Neural cell (in vitro differentiated cells): ENCODE results near the gene C11orf71. TPM values are rescaled to one million over a fixed set of nuclear protein-coding genes. Genes with fewer than 3 reads are reported as not detected.

Experiments used
- H2AFZ ChIP-seq: fragments of 200-600, 300-800 bp; sonication (generic), shearing (Covaris generic); 2 replicates; pipeline ENCODE4 v1.6.0; 2014; ENCODE audit warnings: low read depth, mild to moderate bottlenecking, antibody characterized with exemption, low read length, moderate library complexity
- H3F3A ChIP-seq: fragments of 200-600 bp; shearing (Covaris generic); 2 replicates; pipeline ENCODE4 v1.6.1; 2016; ENCODE audit warnings: mild to moderate bottlenecking, moderate library complexity, mixed read lengths, antibody characterized with exemption, low read length; ENCODE audit not compliant: insufficient read depth, poor library complexity, severe bottlenecking
- H3K27ac ChIP-seq: fragments of 200-600, 300-800 bp; sonication (generic), shearing (Covaris generic); 2 replicates; pipeline ENCODE4 v1.5.1; 2014; ENCODE audit warnings: mild to moderate bottlenecking, low read length, moderate library complexity
- H3K27me3 ChIP-seq: fragments of 300-800, 200-600 bp; sonication (generic), shearing (Covaris generic); 2 replicates; pipeline ENCODE4 v1.6.0; 2014; ENCODE audit warnings: mild to moderate bottlenecking, low read depth, low read length, moderate library complexity; ENCODE audit not compliant: insufficient read depth
- H3K36me3 ChIP-seq: fragments of 300-800, 200-600 bp; sonication (generic), shearing (Covaris generic); 2 replicates; pipeline ENCODE4 v1.5.1; 2014; ENCODE audit warnings: mild to moderate bottlenecking, antibody characterized with exemption, low read length, moderate library complexity; ENCODE audit not compliant: insufficient read depth
- H3K4me2 ChIP-seq: fragments of 300-800, 200-600 bp; sonication (generic), shearing (Covaris generic); 2 replicates; pipeline ENCODE4 v1.6.0; 2014; ENCODE audit warnings: mild to moderate bottlenecking, low read length
- H3K4me3 ChIP-seq: fragments of 300-800, 200-600 bp; sonication (generic), shearing (Covaris generic); 2 replicates; pipeline ENCODE4 v1.5.1; 2014; ENCODE audit warnings: mild to moderate bottlenecking, low read length, moderate library complexity
- H3K79me2 ChIP-seq: fragments of 200-600 bp; shearing (Covaris generic); replicated peaks from 2 replicates; pipeline ENCODE4 v1.6.0; 2014; ENCODE audit warnings: mild to moderate bottlenecking, low read length, moderate library complexity; ENCODE audit not compliant: insufficient read depth
- H3K9ac ChIP-seq: fragments of 300-800, 200-600 bp; sonication (generic), shearing (Covaris generic); 2 replicates; pipeline ENCODE4 v1.6.1; 2016; ENCODE audit warnings: mild to moderate bottlenecking, low read length, mixed read lengths
- H3K9me2 ChIP-seq: fragments of 200-600 bp; shearing (Covaris generic); 2 replicates; pipeline ENCODE4 v1.6.1; 2016; ENCODE audit warnings: mild to moderate bottlenecking, low read length, mixed read lengths; ENCODE audit not compliant: insufficient read depth
- H3K9me3 ChIP-seq: fragments of 200-600, 300-800 bp; sonication (generic), shearing (Covaris generic); 2 replicates; pipeline ENCODE4 v1.6.1; 2016; ENCODE audit warnings: mild to moderate bottlenecking, mixed run types, low read length, moderate library complexity, mixed read lengths
- H4K20me1 ChIP-seq: fragments of 200-600 bp; shearing (Covaris generic); 2 replicates; pipeline ENCODE4 v1.6.1; 2016; ENCODE audit warnings: mild to moderate bottlenecking, mixed run types; ENCODE audit not compliant: insufficient read depth
- EP300 ChIP-seq: fragments of 450-650 bp; conservative IDR thresholded peaks from 2 replicates; pipeline ENCODE4 v1.6.1; 2014; ENCODE audit warnings: antibody characterized with exemption, mild to moderate bottlenecking, moderate library complexity; ENCODE audit not compliant: poor library complexity, severe bottlenecking
- EZH2 ChIP-seq: fragments of 200-600, 300-800 bp; shearing (Covaris generic), sonication (generic); IDR thresholded peaks from 2 replicates; pipeline ENCODE4 v1.6.1; 2014; ENCODE audit warnings: antibody characterized with exemption, low read length, borderline replicate concordance, mild to moderate bottlenecking; ENCODE audit not compliant: insufficient read depth, poor library complexity, severe bottlenecking
- MXI1 ChIP-seq: fragments of 450-650 bp; conservative IDR thresholded peaks from 2 replicates; pipeline ENCODE4 v1.6.1; 2014; ENCODE audit warnings: antibody characterized with exemption, mild to moderate bottlenecking; ENCODE audit not compliant: poor library complexity, severe bottlenecking
- POLR2AphosphoS5 ChIP-seq: IDR thresholded peaks from 2 replicates; pipeline ENCODE4 v1.6.1; 2012
- RAD21 ChIP-seq: fragments of 450-650 bp; conservative IDR thresholded peaks from 2 replicates; pipeline ENCODE4 v1.6.1; 2014; ENCODE audit warnings: antibody characterized with exemption, mild to moderate bottlenecking, moderate library complexity
- SMC3 ChIP-seq: fragments of 450-650 bp; conservative IDR thresholded peaks from 2 replicates; pipeline ENCODE4 v1.6.1; 2014; ENCODE audit warnings: antibody characterized with exemption, mild to moderate bottlenecking, moderate library complexity; ENCODE audit not compliant: poor library complexity
- TAF1 ChIP-seq: IDR thresholded peaks from 2 replicates; pipeline ENCODE4 v1.6.1; 2012; ENCODE audit warnings: low read depth
- polyA plus RNA-seq: library from polyadenylated mRNA; depleted of rRNA; stranded (reverse); fragments of >200 nt; gene quantifications from 2 replicates; pipeline ENCODE4 v1.2.3, GENCODE V29; 2014
- TF ChIP-seq, protein P1 (sequence below): IDR thresholded peaks from 2 replicates; pipeline ENCODE4 v1.6.1; 2012; ENCODE audit warnings: borderline replicate concordance
- TF ChIP-seq, protein P2 (sequence below): fragments of 450-650 bp; IDR thresholded peaks from 2 replicates; pipeline ENCODE4 v1.5.1; 2014; ENCODE audit warnings: antibody characterized with exemption, mild to moderate bottlenecking, moderate library complexity; ENCODE audit not compliant: poor library complexity, severe bottlenecking

The C11orf71 gene
- polyA plus RNA-seq, 1 donor from 2014 or later, result 29.9 TPM

DNA sequence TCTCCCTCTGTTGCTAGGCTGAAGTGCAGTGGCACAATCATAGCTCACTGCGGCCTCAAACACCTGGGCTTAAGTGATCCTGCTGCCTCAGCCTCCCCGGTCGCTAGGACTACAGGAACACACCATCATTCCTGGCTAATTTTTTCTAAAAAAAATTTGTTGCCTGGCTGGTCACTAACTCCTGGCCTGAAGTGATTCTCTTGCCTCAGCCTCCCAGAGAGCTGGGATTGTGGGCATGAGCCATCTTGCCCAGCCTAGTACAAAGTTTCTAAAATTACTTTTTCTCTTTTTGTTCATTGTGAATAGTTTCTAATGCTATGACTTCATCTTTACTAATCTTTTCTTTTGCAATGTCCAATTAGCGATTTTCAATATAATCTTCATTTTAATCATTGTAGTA is 12.6 kb upstream of the C11orf71 start:
- Histone ChIP-seq H3K79me2 (no peaks in the 10 kb centered on the region), H2AFZ (no peak overlapping the region), H4K20me1 (no peaks in the 10 kb centered on the region), H3K9ac (no peak overlapping the region), H3K9me2 (no peaks in the 10 kb centered on the region), H3K36me3 (peaks cover 4% of the 10 kb centered on the region), H3K9me3 (no peaks in the 10 kb centered on the region), H3K27me3 (no peaks in the 10 kb centered on the region), H3K4me3 (no peak overlapping the region), H3K27ac (no peak overlapping the region), H3K4me2 (no peak overlapping the region), H3F3A (no peaks in the 10 kb centered on the region)
- no peak for TF ChIP-seq POLR2AphosphoS5

DNA sequence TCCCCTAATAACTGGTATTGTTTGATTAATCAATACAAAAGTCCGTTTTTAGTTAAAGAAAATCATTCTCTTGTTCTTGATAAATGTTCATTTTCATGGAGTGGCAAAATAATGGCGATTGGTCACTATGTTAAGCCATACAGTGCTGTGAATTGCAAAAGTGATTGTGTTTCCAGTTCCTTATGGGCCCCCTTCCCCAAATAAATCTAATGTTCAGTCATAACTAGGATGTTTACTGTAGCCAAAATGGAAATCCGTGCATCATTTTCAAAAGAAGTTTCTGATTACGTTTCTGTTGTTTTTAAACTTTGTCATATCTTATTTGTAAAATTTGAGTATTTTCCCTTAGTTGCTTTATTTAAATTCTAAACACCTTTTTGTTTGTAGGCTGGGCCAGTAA is 1.0 kb upstream of the C11orf71 start:
- Histone ChIP-seq H3K36me3 (peaks cover 2% of the 10 kb centered on the region), H3K79me2 (peaks cover 64% of the 10 kb centered on the region), H3K4me2 (peak overlapping the region; percentile 89), H3K4me3 (peak overlapping the region; percentile 81), H3K9ac (peak overlapping the region; percentile 98), H3K9me3 (no peaks in the 10 kb centered on the region), H3K27me3 (no peaks in the 10 kb centered on the region), H4K20me1 (no peaks in the 10 kb centered on the region), H3F3A (peaks cover 3% of the 10 kb centered on the region), H3K9me2 (no peaks in the 10 kb centered on the region), H3K27ac (peak overlapping the region; percentile 98), H2AFZ (peak overlapping the region; percentile 92)
- TF ChIP-seq SMC3, result no peak
- TF ChIP-seq, protein P1, sequence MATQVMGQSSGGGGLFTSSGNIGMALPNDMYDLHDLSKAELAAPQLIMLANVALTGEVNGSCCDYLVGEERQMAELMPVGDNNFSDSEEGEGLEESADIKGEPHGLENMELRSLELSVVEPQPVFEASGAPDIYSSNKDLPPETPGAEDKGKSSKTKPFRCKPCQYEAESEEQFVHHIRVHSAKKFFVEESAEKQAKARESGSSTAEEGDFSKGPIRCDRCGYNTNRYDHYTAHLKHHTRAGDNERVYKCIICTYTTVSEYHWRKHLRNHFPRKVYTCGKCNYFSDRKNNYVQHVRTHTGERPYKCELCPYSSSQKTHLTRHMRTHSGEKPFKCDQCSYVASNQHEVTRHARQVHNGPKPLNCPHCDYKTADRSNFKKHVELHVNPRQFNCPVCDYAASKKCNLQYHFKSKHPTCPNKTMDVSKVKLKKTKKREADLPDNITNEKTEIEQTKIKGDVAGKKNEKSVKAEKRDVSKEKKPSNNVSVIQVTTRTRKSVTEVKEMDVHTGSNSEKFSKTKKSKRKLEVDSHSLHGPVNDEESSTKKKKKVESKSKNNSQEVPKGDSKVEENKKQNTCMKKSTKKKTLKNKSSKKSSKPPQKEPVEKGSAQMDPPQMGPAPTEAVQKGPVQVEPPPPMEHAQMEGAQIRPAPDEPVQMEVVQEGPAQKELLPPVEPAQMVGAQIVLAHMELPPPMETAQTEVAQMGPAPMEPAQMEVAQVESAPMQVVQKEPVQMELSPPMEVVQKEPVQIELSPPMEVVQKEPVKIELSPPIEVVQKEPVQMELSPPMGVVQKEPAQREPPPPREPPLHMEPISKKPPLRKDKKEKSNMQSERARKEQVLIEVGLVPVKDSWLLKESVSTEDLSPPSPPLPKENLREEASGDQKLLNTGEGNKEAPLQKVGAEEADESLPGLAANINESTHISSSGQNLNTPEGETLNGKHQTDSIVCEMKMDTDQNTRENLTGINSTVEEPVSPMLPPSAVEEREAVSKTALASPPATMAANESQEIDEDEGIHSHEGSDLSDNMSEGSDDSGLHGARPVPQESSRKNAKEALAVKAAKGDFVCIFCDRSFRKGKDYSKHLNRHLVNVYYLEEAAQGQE, result no peak
- no peak for TF ChIP-seq POLR2AphosphoS5
- TF ChIP-seq MXI1, result no peak
- TF ChIP-seq, protein P2, sequence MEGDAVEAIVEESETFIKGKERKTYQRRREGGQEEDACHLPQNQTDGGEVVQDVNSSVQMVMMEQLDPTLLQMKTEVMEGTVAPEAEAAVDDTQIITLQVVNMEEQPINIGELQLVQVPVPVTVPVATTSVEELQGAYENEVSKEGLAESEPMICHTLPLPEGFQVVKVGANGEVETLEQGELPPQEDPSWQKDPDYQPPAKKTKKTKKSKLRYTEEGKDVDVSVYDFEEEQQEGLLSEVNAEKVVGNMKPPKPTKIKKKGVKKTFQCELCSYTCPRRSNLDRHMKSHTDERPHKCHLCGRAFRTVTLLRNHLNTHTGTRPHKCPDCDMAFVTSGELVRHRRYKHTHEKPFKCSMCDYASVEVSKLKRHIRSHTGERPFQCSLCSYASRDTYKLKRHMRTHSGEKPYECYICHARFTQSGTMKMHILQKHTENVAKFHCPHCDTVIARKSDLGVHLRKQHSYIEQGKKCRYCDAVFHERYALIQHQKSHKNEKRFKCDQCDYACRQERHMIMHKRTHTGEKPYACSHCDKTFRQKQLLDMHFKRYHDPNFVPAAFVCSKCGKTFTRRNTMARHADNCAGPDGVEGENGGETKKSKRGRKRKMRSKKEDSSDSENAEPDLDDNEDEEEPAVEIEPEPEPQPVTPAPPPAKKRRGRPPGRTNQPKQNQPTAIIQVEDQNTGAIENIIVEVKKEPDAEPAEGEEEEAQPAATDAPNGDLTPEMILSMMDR, result no peak
- no peak for TF ChIP-seq TAF1
- no peak for TF ChIP-seq EZH2
- TF ChIP-seq RAD21, result no peak
- TF ChIP-seq EP300, result no peak

DNA sequence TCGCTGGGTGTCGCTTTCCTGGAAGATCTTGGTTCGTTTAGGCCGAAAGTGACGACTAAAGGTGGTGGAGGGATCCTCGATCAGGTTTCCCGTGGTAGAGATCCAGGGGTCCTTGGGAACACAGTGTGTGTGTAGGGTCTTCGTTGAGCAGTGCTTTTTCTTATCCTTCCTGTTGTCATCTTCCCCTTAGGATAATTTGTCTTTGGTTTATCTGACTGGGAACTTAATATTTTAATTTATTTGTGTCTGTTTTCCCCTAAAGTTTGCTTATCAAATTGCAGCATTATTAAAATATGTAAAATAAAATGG is 558 bp upstream of the C11orf71 start:
- peak overlapping the region; percentile 89 for H3K4me2 ChIP-seq
- H3K27ac ChIP-seq, result peak overlapping the region; percentile 98
- H3K4me3 ChIP-seq, result peak overlapping the region; percentile 81
- H3K36me3 ChIP-seq, result peaks cover under 1% of the 10 kb centered on the region
- peak overlapping the region; percentile 98 for H3K9ac ChIP-seq
- peaks cover 61% of the 10 kb centered on the region for H3K79me2 ChIP-seq
- no peaks in the 10 kb centered on the region for H3K9me3 ChIP-seq
- peaks cover 3% of the 10 kb centered on the region for H3F3A ChIP-seq
- H4K20me1 ChIP-seq, result no peaks in the 10 kb centered on the region
- no peaks in the 10 kb centered on the region for H3K9me2 ChIP-seq
- H2AFZ ChIP-seq, result peak overlapping the region; percentile 92
- H3K27me3 ChIP-seq, result no peaks in the 10 kb centered on the region
- TF ChIP-seq POLR2AphosphoS5 (no peak), SMC3 (no peak), RAD21 (no peak), EP300 (no peak), EZH2 (no peak)
- TF ChIP-seq, protein P1, result no peak
- TF ChIP-seq, protein P2, result no peak
